HepG2 (cell line): ENCODE data around the gene CCSER2. TPM values are rescaled to one million over a fixed set of nuclear protein-coding genes. Genes with fewer than 3 reads are reported as not detected.

ENCODE experiments used
- ATAC-seq: fragments of 200-7000 bp; cut with Tn5 transposase; 3 replicates; pipeline ENCODE4 v1.9.1; 2020; ENCODE audit warnings: mild to moderate bottlenecking, moderate library complexity
- BruUV-seq: library from RNA; stranded (reverse); fragments of 400-500 nt; replicated peaks from 2 replicates; lab custom pipeline; 2021; lab: Mats Ljungman, UMichigan
- CTCF ChIA-PET: fragments of 300-600 bp; formaldehyde crosslinking; extraction: SDS; loops from one replicate; lab custom pipeline; 2021; ENCODE audit warnings: low total read pairs, inconsistent platforms, low intra/inter-chr PET ratio; lab: Yijun Ruan, JAX
- POLR2A ChIA-PET: fragments of 350-600 bp; sonication (Branson Sonifier 250); formaldehyde crosslinking; loops from one replicate; lab custom pipeline; 2020; ENCODE audit warnings: antibody characterized with exemption, inconsistent platforms; lab: Yijun Ruan, JAX
- DNase-seq: peaks from one replicate; pipeline ENCODE4 v3.0.0-alpha.2; 2015; ENCODE audit warnings: low spot score
- FAIRE-seq: peaks from 3 replicates; lab custom pipeline; 2011; peaks lifted over from hg19 to GRCh38; lab: Jason Lieb, UNC
- H2AFZ ChIP-seq: one replicate; pipeline ENCODE4 v1.6.1; 2011; ENCODE audit warnings: low read length, inconsistent platforms
- H3K27ac ChIP-seq: fragments of 300-600 bp; 3 replicates; pipeline ENCODE4 v1.8.0; 2011; ENCODE audit warnings: mixed run types, mild to moderate bottlenecking, mixed read lengths, low read length, inconsistent platforms; ENCODE audit not compliant: insufficient read depth; ENCODE audit errors: extremely low read length
- H3K27me3 ChIP-seq, 2 experiments: fragments of 200-600 bp in 1 of 2; 2 replicates in 1 of 2; 3 replicates in 1 of 2; pipeline versions ENCODE4 v1.6.0 to v1.8.0; 2011; ENCODE audit warnings: low read length in 2 of 2, mild to moderate bottlenecking in 2 of 2, moderate library complexity in 2 of 2, inconsistent platforms in 1 of 2; ENCODE audit not compliant: insufficient read depth in 2 of 2, control insufficient read depth in 1 of 2
- H3K36me3 ChIP-seq, 2 experiments: fragments of 200-600 bp in 1 of 2; replicated peaks in 1 of 2; 2 replicates in 1 of 2; 3 replicates in 1 of 2; pipeline versions ENCODE4 v1.5.1 to v1.8.0; 2011; ENCODE audit warnings: low read length in 2 of 2, inconsistent platforms in 1 of 2; ENCODE audit not compliant: insufficient read depth in 2 of 2, control insufficient read depth in 1 of 2
- H3K4me1 ChIP-seq: 2 replicates; pipeline ENCODE4 v1.5.1; 2012; ENCODE audit warnings: low read length, inconsistent platforms; ENCODE audit not compliant: insufficient read depth
- H3K4me2 ChIP-seq: 2 replicates; pipeline ENCODE4 v1.6.0; 2011; ENCODE audit warnings: low read depth, low read length, inconsistent platforms
- H3K4me3 ChIP-seq, 3 experiments: fragments of 200-600 bp in 1 of 3; sonication (generic), shearing (Covaris generic) in 1 of 3; replicated peaks in 1 of 3; 2 replicates each; pipeline ENCODE4 v1.5.1; 2011 to 2016; ENCODE audit warnings: low read length in 3 of 3, inconsistent platforms in 2 of 3, low read depth in 2 of 3, mild to moderate bottlenecking in 2 of 3, control low read depth in 1 of 3, mixed read lengths in 1 of 3; ENCODE audit not compliant: insufficient read depth in 1 of 3
- H3K79me2 ChIP-seq: one replicate; pipeline ENCODE4 v1.6.1; 2011; ENCODE audit warnings: low read length, inconsistent platforms; ENCODE audit not compliant: insufficient read depth
- H3K9ac ChIP-seq: 2 replicates; pipeline ENCODE4 v1.6.0; 2011; ENCODE audit warnings: mild to moderate bottlenecking, low read depth, low read length, inconsistent platforms; ENCODE audit not compliant: insufficient read depth
- H3K9me3 ChIP-seq: 2 replicates; pipeline ENCODE4 v1.5.1; 2012; ENCODE audit warnings: mild to moderate bottlenecking, low read length
- H4K20me1 ChIP-seq: 2 replicates; pipeline ENCODE4 v1.6.0; 2011; ENCODE audit warnings: inconsistent platforms, mild to moderate bottlenecking, low read length, moderate library complexity; ENCODE audit not compliant: insufficient read depth
- ARNTL ChIP-seq: sonication (generic); formaldehyde crosslinking; IDR thresholded peaks from 2 replicates; pipeline ENCODE4 v1.4.0; 2020; ENCODE audit warnings: mild to moderate bottlenecking, missing genetic modification reagents
- FOXA3 ChIP-seq: IDR thresholded peaks from 2 replicates; pipeline ENCODE4 v1.6.1; 2016; ENCODE audit warnings: missing genetic modification reagents, missing compliant biosample characterization
- HMG20B ChIP-seq: conservative IDR thresholded peaks from 2 replicates; pipeline ENCODE4 v1.6.1; 2016; ENCODE audit warnings: missing genetic modification reagents, missing compliant biosample characterization
- MAFF ChIP-seq: IDR thresholded peaks from 2 replicates; pipeline ENCODE4 v1.6.1; 2011; ENCODE audit warnings: low read depth, low read length, improper control_type of control experiment
- MAFK ChIP-seq, 2 experiments: IDR thresholded peaks in 1 of 2; conservative IDR thresholded peaks in 1 of 2; 2 replicates each; pipeline ENCODE4 v1.6.1; 2011; ENCODE audit warnings: improper control_type of control experiment in 2 of 2, low read length in 2 of 2
- XBP1 ChIP-seq: sonication (generic); formaldehyde crosslinking; IDR thresholded peaks from 2 replicates; pipeline ENCODE4 v1.5.0; 2020; ENCODE audit warnings: missing genetic modification reagents
- ZNF879 ChIP-seq: sonication (generic); formaldehyde crosslinking; IDR thresholded peaks from 2 replicates; pipeline ENCODE4 v1.8.1; 2023; ENCODE audit warnings: missing genetic modification reagents
- WGBS: methylation state at CpG from one replicate; pipeline ENCODE4 v1.1.6; 2017; ENCODE audit warnings: low lambda C conversion rate; 5-methylcytosine and 5-hydroxymethylcytosine counted together
- in situ Hi-C: cut with HindIII; loops from 2 replicates; pipeline ENCODE4 v1.10.0; 2017; ENCODE audit warnings: low pct_unique_long_range_greater_than_20kb; ENCODE audit not compliant: extremely low pct_ligation_motif_present
- intact Hi-C: fragments of 100-400 bp; cut with micrococcal nuclease; formaldehyde crosslinking; loops from one replicate; pipeline ENCODE4 v1.10.0; 2022; ENCODE audit not compliant: unreplicated experiment
- polyA plus RNA-seq, 8 experiments: library from polyadenylated mRNA; depleted of rRNA in 3 of 8; stranded (reverse) in 7 of 8; unstranded in 1 of 8; fragments of >200 nt; fragmentation: Illumina TruSeq in 4 of 8; extraction: Trizol in 4 of 8; gene quantifications; 2 replicates each; pipeline versions ENCODE4 v1.2.1 to v1.2.3, GENCODE V29; 2011 to 2016; ENCODE audit warnings: low read depth in 4 of 8, missing spikeins in 1 of 8, mixed read lengths in 1 of 8; ENCODE audit not compliant: insufficient read depth in 1 of 8
- total RNA-seq, 5 experiments: library from RNA; depleted of rRNA; stranded (reverse); fragments of >200 nt; fragmentation: Illumina TruSeq; extraction: Trizol; gene quantifications; 2 replicates each; pipeline ENCODE4 v1.2.3, GENCODE V29; 2016; ENCODE audit warnings: low read depth in 1 of 5
- TF ChIP-seq, protein P1 (sequence below): sonication (generic); formaldehyde crosslinking; IDR thresholded peaks from 2 replicates; pipeline ENCODE4 v1.4.0; 2020; ENCODE audit warnings: missing genetic modification reagents
- TF ChIP-seq, protein P2 (sequence below): sonication (generic); formaldehyde crosslinking; IDR thresholded peaks from 2 replicates; pipeline ENCODE4 v1.5.1; 2020; ENCODE audit warnings: missing genetic modification reagents, mild to moderate bottlenecking, borderline replicate concordance

CCSER2 gene
- total and polyA plus RNA-seq, 2 of the 13 experiments (the other 11 are each of a cell fraction or from before 2014, with no cell fraction given), result 13.3 to 17.2 TPM

DNA sequence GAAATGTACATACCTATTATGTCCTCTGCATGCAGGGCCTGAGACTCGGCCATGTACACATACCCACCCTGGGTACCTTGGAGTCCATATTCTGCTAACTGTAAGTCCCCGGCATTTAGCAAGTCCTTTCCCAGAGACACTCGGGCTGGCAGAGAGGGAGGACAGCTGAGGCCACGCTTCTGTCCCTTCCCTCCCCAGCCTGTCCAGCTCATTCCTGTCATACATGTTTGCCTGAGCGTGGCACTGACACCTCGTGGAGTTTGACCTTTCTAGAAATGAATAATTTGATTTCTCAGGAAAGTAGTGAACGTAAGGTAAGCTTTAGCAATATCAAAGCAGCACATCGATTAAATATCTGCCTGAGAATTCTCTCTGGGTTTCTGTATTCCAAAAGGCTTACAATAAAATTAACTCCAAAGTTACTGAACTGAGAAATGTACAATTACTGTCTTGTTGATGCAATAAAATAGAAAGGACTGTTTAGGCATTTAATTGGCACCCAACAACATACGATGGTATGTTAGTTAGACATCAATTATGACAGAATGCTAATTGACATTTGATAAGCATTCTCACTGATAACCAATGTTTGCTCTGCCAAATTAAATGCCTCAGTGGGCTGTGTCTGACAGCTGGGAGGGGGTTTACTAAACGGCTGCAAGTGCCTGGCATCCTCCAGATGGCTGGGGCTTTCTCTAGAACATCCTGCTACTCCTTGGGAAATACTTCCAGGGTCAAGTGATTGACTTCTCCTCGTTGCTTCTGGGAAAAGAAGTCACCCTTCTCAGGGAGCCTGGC lies 221.2 kb downstream of the CCSER2 start:
- H3K4me2 ChIP-seq, result no peak overlapping the region
- no peak overlapping the region for H3K4me3 ChIP-seq
- 2% methylated on average over 10 of the region's 11 CpGs for WGBS
- H2AFZ ChIP-seq, result no peak overlapping the region
- H3K27ac ChIP-seq, result no peak overlapping the region
- FAIRE-seq, result no peak
- no peak for ATAC-seq
- intact Hi-C loops, result no loop called here
- H3K27me3 ChIP-seq, result peaks cover 0 to 49% of the 10 kb centered on the region in 2 experiments; a peak in 4 of 5 replicates
- TF ChIP-seq, protein P1, sequence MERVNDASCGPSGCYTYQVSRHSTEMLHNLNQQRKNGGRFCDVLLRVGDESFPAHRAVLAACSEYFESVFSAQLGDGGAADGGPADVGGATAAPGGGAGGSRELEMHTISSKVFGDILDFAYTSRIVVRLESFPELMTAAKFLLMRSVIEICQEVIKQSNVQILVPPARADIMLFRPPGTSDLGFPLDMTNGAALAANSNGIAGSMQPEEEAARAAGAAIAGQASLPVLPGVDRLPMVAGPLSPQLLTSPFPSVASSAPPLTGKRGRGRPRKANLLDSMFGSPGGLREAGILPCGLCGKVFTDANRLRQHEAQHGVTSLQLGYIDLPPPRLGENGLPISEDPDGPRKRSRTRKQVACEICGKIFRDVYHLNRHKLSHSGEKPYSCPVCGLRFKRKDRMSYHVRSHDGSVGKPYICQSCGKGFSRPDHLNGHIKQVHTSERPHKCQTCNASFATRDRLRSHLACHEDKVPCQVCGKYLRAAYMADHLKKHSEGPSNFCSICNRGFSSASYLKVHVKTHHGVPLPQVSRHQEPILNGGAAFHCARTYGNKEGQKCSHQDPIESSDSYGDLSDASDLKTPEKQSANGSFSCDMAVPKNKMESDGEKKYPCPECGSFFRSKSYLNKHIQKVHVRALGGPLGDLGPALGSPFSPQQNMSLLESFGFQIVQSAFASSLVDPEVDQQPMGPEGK (CRISPR knock-in tag), result no peak
- TF ChIP-seq ARNTL (CRISPR knock-in tag), result no peak
- TF ChIP-seq HMG20B (CRISPR knock-in tag), result no peak
- no TSS peak for BruUV-seq
- H3K36me3 ChIP-seq, result no peaks in the 10 kb centered on the region
- H3K9ac ChIP-seq, result no peak overlapping the region
- H4K20me1 ChIP-seq, result no peaks in the 10 kb centered on the region
- in situ Hi-C loops, result no loop called here
- no peaks in the 10 kb centered on the region for H3K79me2 ChIP-seq
- H3K9me3 ChIP-seq, result no peaks in the 10 kb centered on the region
- no peaks in the 10 kb centered on the region for H3K4me1 ChIP-seq
- DNase-seq, result no peak
- POLR2A ChIA-PET, result no interaction called here
- CTCF ChIA-PET, result no interaction called here

DNA sequence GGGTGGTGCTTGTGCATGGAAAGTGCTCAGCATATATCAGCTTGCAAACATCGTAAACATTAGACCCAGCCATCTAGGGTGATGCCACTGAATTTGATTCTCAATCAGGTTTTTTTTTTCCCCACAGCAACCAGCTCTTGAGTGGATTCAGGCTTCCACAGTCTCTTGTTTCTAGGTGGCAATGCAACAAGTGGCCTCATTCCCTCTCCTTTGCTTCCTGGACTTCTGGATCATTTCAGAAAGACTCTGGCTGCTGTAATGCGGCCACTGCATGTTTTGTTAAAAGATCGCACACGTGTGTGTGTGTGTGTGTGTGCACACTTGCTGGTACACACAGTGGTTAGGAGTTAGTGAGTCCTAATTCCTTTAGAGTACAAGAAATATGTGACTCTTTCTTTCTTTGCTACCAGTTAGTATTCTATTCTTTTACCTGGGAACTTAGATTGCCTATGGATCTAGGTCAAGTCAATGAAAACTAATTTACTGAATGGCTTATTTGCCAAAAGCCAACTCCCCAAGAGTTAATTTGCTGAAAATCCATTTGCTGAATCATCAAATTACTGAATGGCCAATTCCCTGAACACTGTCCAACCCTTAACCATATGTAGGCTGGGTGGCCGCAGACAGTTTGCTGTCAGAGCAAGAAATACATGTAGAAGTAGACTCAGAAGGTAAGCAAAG lies 222.5 kb downstream of the CCSER2 start:
- no peak for TF ChIP-seq ZNF879 (CRISPR knock-in tag)
- TF ChIP-seq XBP1, result no peak
- TF ChIP-seq, protein P2, sequence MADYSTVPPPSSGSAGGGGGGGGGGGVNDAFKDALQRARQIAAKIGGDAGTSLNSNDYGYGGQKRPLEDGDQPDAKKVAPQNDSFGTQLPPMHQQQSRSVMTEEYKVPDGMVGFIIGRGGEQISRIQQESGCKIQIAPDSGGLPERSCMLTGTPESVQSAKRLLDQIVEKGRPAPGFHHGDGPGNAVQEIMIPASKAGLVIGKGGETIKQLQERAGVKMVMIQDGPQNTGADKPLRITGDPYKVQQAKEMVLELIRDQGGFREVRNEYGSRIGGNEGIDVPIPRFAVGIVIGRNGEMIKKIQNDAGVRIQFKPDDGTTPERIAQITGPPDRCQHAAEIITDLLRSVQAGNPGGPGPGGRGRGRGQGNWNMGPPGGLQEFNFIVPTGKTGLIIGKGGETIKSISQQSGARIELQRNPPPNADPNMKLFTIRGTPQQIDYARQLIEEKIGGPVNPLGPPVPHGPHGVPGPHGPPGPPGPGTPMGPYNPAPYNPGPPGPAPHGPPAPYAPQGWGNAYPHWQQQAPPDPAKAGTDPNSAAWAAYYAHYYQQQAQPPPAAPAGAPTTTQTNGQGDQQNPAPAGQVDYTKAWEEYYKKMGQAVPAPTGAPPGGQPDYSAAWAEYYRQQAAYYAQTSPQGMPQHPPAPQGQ (CRISPR knock-in tag), result no peak
- TF ChIP-seq MAFF, result peak; percentile 93
- peak; percentile 89 to 95 for TF ChIP-seq MAFK (conservative IDR thresholded peaks at IDR 0.05 in 1 of 2, IDR thresholded peaks at IDR 0.05 in 1 of 2; ENCODE audit: low read length in 2 of 2)
- TF ChIP-seq FOXA3 (CRISPR knock-in tag), result no peak
- TF ChIP-seq, all 625 proteins: peak for 2
- Histone ChIP-seq H3K9me3 (no peaks in the 10 kb centered on the region), H3K4me2 (no peak overlapping the region), H3K4me3 (no peak overlapping the region), H2AFZ (no peak overlapping the region), H4K20me1 (no peaks in the 10 kb centered on the region), H3K4me1 (no peaks in the 10 kb centered on the region), H3K27ac (no peak overlapping the region), H3K79me2 (no peaks in the 10 kb centered on the region), H3K36me3 (no peaks in the 10 kb centered on the region), H3K27me3 (peaks cover 0 to 44% of the 10 kb centered on the region in 2 experiments; a peak in 4 of 5 replicates), H3K9ac (no peak overlapping the region)
- FAIRE-seq (no peak), ATAC-seq (no peak), DNase-seq (no peak)
- in situ Hi-C loops (no loop called here), intact Hi-C loops (no loop called here)
- WGBS, result 50% methylated on average over 5 of the region's 5 CpGs
- no TSS peak for BruUV-seq
- ChIA-PET POLR2A (no interaction called here), CTCF (no interaction called here)
